Anterior cingulate cortex (tissue), 58 donors: ENCODE data around the gene MISP.
"Not testable (repeated sequence)": the region's sequence is repeated elsewhere in the genome, so short reads cannot be mapped to it uniquely, and the experiment has no call there.

Experiments
- DNase-seq, 58 donors: peaks; one replicate each; lab custom pipeline; 2025; lab: John Stamatoyannopoulos, UW

MISP gene

DNA sequence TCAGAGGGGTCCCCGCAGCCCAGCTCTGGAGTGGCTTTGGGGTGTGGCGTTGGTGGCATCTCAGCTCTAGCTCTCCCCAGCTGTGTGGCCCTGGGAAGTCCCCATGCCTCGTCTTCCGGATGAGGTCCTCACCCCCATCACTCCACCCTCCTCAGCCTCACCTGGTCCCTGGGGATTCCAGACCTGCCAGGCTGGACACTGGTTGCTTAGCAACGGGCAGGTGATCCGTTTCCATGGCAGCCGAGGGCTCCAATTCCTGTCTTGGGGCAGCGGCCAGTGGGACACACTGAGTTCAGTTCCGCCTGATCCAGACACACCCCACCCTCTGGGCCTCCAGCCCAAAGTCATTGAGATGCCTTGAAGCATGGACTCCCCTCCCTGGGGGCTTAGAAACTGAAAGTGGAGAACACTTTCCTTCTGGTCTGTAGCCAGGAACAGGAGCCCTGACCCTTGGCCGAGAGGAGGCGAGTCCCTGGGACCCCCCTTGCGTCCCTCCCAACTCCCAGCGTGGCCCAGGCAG is 7.7 kb upstream of the MISP start:
- peak in 3 of 58 donors; percentile 3 to 14 (median 5) for DNase-seq

DNA sequence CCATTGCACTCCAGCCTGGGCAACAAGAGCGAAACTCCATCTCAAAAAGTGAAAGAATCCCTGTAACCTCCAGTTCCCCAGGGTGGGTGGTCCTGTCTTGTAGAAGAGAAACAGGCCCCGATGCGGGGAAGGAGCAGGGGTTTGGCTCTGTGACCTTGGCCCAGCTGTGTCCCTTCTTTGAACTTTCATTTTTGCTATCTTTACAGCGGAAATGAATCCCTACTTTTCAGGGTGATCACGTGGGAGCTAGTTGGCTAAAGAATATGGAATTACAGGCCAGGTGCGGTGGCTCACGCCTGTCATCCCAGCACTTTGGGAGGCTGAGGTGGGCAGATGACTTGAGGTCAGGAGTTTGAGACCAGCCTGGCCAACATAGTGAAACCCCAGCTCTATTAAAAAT is 5.8 kb upstream of the MISP start:
- DNase-seq: not testable (repeated sequence)

DNA sequence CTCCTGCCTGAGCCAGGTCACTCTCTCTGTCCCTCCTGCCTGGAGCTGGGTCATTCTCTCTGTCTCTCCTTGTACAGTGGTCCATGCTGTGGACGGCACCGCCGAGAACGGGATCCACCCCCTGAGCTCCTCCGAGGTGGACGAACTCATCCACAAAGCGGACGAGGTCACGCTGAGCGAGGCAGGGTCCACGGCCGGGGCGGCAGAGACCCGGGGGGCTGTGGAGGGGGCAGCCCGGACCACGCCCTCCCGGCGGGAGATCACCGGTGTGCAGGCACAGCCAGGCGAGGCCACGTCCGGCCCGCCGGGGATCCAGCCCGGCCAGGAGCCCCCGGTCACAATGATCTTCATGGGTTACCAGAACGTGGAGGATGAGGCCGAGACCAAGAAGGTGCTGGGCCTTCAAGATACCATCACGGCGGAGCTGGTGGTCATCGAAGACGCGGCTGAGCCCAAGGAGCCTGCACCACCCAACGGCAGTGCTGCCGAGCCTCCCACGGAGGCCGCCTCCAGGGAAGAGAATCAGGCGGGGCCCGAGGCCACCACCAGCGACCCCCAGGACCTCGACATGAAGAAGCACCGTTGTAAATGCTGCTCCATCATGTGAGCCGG is 4.6 kb upstream of the MISP start:
- DNase-seq: no peak

DNA sequence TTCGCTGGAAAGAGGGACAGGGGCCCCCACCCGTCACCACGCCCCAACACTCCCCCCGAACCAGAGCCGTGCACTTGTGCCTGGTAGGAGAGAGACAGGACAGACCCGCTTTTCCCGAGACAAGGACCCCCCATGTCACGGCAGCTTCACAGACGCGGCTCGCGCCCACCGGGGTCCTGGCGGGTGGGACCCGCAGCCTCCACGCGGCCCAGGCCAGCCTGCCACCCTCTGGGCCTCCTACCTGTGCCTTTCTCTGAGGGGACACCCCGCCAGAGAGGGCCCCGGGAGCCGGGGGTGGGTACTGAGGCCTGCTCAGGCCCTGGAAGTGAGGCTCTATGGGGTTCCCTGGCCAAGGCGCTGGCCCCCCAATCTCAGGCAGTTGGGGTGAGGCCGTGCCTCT is 4.0 kb upstream of the MISP start:
- DNase-seq: no peak

DNA sequence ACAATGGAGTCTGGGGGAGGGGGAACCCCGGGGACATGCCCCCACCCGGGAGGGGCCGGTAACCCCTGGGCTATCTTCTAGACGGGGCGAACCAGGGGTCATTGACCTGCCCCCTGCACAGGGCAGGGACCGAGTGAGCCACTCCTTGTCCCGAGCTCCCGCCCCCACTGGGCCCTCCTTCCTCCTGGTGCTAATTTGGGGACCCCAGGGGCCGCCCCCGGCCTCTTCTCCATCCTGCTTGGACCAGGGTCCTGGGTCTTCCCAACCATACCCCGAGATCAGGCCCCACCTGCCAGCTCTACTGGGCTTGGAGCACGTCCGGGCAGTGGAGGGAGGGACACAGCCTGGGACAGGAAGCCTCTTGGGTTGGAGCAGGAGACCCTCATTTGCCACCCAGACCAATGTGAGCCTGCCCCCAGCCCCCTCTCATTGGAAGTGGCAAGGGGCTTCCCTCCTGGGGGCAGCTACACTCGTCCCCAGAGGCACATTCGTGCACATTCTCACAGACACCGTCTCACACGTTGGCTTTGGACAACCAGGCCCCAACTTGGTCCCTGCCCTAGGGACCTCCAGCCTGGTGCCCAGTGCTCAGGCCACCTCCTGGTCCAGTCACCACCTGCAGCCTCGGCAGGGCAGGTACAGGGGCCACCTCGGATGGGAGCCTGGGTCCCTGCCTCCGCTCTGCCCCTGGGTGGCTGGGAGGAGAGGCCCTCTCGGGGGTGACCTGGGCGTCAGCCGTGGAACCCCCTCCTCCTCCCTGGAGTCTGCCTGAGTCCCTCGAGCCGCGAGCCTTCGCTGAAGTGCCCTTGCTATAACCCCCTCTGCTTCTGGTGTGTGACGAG is 3.3 kb upstream of the MISP start:
- no peak for DNase-seq

DNA sequence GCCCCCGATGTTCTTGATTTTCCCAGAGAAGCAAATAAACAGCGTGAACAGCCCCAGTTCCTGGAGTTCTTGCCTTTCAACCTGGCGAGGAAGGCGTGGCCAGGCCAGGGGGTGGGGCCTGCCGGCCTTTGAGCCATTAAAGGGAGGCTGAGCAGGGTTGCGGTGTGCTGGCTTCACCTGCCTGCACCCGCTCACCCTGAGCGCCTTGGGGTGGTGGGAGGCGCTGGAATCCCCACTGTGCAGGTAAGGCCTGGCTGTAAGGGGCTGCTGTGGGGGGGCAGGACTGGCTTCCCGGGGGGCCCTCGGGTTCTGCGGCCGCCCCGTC is 2.7 kb upstream of the MISP start:
- DNase-seq: no peak

DNA sequence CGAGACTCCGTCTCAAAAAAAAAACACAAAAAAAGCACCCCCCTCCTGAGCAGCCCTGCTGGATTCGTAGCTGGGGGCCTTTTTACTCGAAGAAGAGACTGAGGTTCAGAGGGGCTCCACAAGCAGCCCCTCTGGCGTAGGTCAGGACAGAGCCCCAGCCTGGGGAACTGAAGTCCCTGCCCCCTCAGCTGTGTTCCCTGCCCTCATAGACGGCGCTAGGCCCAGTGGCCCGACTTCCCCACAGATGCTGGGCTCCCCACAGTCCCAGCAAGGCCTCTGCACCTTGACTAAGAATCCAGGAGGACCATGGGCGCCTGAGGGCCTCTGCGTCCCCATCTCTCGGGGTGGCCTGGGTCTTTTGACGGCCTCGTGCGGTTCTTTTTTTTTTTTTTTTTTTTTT is 1.1 kb upstream of the MISP start:
- no peak for DNase-seq

DNA sequence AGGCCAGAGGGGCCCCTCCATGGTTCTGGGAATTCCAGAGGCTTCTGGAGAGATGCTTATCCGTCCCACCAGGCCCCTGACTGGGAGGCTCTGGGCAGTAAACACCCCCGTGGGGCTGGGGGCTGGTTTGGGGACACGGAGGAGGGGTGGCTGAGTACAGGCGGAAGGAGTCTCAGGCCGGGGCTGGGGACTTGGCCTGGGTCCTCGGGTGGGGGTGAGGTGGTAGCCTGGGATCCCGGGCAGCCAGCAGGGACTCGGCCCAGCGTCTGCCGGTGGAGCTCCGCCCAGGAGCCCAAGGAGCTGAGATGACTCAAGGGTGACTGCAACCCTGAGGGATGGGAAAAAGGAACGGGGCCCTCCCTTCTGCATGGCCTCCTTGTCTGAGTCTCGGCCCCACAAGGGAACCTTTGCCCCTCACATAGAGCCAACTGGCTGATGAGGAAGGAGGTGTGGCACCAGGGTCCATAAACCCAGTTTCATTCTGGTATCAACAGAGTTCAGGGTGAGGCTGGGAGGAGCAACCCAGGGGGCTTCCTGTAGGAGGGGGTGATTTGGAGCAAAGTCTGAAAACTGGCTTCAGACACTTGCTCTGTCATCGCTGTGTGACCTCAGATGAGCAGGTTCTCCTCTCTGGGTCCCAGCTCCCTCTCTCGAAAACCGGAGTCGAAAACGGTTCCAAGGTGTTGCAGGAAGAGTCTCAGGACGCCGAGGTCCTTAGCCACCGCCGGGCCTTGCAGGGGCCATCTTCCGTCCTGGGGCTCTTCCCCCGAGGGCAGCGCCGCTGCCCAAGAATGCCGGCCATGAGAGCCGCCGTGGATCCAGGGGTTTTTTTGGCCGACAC is 809 bp downstream of the MISP start:
- no peak for DNase-seq

DNA sequence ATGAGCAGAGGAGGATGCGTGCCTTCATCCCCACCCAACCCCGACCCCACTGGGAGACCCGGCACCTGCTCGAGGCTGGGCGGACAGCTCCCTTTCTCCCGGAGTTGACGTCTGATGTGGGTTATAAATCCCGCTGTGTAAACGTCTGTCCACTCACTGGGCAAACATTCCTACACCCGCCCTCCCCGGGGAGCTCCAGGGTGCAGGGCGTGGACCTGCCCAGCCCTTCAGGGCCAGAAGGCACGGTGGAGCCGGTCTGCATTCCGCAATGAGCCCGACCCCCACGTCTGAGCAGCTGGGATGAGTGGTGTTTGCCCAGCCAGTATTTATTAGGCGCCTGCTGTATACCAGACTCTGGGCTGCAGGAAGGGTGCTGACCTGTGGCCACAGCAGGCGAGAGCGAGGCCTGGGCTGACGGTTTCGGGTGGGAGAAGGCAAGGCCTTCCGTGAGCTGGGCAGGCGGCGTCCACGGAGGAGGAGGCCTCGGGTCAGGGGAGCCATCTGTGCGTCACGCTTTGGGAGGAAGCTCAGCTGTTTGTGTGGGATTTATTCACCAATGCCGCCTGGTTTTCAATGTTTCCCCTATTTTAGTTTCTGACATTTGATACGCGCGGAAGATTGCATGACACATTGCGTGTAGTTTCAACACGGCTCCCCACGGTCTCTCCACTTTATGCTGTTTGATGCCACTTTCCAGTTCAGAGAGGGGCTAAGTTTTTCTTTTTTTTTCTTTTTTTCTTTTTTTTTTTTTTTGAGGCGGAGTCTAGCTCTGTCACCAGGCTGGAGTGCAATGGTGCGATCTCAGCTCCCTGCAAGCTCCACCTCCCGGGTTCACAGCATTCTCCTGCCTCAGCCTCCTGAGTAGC is 2.0 kb downstream of the MISP start:
- no peak for DNase-seq

DNA sequence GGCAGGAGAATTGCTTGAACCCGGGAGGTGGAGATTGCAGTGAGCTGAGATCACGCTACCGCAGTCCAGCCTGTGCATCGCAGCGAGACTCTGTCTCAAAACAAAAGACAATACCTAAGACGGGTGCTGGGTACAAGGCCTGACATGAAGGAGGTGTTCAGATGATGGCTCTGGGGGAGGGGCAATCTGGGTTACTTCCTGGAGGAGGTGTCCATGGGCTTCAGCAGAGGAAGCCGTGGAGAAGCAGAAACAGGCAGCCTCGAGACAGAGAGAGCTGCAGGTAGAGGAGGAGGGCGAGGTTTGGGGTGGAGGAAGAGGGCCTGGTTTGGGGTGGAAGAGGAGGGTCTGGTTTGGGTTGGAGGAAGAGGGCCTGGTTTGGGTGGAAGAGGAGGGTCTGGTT is 3.6 kb downstream of the MISP start:
- no peak for DNase-seq

DNA sequence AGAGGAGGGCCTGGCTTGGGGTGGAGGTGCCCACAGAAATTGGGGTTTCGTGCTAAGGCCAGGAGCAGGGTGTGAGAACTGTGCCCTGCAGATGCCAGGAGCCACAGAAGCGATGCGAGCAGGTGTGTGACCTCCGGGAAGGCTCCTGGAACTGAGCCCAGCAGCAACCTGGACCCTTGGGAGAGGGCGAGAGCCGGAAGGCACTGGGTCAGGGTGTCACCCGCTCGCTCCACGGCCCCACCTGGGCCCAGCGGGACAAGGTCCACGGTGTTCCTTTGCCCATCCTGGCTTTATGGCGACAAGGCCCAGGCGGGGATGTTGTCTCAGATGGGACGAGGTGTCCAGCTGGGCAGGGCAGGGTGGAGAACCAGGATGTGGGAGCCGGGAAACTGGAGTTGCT is 4.2 kb downstream of the MISP start:
- no peak for DNase-seq

DNA sequence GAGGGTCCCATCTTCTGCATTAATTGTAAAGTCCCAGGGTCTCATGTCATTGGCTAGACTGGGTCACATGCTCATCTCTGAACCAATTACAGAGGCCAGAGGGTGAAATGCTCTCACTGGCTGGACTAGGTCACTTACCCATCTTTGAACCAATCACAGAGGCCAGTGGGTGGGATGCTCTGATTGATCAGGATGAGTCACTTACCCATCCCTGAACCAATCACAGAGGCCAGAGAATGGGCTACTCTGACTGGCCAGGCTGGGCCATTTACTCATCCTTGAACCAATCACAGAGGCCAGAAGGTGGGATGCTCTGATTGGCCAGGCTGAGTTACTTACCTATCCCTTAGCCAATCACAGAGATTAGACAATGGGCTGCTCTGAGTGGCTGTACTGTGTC is 5.3 kb downstream of the MISP start:
- peak in 1 of 58 donors; percentile 33 for DNase-seq

DNA sequence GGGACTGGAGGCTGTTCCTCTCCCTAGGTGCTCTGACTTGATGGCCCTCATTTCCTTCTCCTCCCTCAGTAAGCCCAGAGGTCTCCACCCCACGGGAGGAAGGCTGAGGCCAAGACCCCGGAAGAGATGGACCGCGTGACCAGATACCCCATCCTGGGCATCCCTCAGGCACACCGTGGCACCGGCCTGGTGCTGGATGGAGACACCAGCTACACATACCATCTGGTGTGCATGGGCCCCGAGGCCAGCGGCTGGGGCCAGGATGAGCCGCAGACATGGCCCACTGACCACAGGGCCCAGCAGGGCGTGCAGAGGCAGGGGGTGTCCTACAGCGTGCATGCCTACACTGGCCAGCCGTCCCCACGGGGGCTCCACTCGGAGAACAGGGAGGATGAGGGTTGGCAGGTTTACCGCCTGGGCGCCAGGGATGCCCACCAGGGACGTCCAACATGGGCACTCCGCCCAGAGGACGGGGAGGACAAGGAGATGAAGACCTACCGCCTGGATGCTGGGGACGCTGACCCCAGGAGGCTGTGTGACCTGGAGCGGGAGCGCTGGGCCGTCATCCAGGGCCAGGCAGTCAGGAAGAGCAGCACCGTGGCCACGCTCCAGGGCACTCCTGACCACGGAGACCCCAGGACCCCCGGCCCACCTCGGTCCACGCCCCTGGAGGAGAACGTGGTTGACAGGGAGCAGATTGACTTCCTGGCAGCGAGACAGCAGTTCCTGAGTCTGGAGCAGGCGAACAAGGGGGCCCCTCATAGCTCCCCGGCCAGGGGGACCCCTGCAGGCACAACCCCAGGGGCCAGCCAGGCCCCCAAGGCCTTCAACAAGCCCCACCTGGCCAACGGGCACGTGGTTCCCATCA is 6.1 kb downstream of the MISP start:
- no peak for DNase-seq

DNA sequence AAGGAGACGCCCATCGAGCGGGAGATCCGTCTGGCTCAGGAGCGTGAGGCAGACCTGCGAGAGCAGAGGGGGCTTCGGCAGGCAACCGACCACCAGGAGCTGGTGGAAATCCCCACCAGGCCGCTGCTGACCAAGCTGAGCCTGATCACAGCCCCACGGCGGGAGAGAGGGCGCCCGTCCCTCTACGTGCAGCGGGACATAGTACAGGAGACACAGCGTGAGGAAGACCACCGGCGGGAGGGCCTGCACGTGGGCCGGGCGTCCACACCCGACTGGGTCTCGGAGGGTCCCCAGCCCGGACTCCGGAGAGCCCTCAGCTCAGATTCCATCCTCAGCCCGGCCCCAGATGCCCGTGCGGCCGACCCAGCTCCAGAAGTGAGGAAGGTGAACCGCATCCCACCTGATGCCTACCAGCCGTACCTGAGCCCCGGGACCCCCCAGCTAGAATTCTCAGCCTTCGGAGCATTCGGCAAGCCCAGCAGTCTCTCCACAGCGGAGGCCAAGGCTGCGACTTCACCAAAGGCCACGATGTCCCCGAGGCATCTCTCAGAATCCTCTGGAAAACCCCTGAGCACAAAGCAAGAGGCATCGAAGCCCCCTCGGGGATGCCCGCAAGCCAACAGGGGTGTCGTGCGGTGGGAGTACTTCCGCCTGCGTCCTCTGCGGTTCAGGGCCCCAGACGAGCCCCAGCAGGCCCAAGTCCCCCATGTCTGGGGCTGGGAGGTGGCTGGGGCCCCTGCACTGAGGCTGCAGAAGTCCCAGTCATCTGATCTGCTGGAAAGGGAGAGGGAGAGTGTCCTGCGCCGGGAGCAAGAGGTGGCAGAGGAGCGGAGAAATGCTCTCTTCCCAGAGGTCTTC is 7.1 kb downstream of the MISP start:
- no peak for DNase-seq

DNA sequence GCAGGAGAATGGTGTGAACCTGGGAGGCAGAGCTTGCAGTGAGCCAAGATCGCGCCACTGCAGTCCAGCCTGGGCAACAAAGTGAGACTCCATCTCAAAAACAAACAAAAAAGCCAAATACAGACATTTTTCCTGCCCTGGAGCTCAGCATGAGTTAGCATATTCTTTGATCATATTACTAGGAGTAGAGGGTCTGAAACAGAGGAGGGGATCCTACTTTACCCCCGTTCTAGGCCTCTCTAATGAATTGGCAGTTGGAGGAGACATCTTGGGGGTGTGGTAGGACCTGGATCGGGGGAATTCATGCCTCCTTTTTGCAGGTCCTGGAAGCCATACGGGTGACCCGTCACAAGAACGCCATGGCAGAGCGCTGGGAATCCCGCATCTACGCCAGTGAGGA is 12.3 kb downstream of the MISP start:
- DNase-seq: no peak

DNA sequence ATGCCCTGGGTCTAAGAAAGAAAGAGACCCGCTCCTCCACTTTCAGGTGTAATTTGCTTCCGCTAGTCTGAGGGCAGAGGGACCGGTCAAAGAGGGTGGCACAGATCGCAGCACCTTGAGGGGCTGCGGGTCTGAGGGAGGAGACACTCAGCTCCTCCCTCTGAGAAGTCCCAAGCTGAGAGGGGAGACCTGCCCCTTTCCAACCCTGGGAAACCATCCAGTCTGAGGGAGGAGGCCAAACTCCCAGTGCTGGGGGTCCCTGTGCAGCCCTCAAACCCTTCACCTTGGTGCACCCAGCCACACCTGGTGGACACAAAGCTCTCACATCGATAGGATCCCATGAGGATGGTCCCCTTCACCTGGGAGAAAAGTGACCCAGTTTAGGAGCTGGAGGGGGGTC is 13.0 kb downstream of the MISP start:
- no peak for DNase-seq

DNA sequence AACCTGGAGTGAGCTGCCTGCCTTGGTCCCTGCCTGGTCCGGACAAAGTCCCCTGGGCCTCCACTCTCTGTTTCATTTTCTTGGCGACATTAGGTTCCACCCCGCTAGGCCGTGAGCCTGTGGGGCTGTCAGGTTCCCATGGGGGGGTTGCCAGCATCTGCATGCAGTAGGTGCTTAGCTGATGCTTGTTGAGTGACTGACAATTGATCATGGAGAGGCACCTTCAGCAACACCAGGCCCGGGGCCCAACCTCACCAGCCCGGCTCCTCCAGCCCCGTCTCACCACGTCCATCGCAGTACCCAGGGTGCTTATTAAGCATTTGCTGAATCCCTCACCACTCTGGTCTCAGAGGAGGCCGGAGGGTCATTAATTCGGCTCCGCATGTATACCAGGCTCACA is 13.4 kb downstream of the MISP start:
- no peak for DNase-seq

DNA sequence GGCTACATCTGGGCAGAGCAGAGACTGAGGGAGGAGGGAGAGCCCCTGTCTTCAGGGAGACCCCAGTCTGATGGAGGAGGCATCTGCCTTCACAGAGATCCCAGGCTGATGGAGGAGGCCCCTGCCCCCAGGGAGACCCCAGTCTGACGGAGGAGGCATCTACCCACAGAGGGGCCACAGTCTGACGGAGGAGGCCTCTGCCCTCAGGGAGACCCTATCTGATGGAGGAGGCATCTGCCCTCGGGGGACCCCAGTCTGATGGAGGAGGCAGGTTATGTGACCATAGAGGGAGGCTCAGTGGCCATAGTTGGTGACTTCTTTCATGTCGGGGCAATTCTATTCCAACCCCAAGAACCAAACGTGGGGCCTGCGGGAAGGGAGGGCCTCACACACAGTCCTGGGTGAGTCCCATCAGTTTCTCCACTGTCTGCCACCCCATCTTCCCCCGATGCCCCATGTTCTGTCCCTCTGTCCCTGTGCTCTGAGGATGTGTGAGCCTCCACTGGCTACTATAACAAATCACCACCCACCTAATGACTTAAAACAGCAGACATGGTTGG is 14.3 kb downstream of the MISP start:
- no peak for DNase-seq
